H1 (cell line): Measurements from ENCODE around the gene MORC1. TPM values are rescaled to one million over a fixed set of nuclear protein-coding genes. Genes with fewer than 3 reads are reported as not detected.

Experiments used
- CTCF ChIA-PET: fragments of 300-600 bp; sonication (Branson Sonifier 250); formaldehyde crosslinking; loops from one replicate; lab custom pipeline; 2021; ENCODE audit not compliant: partially characterized antibody; lab: Charles Lee
- POLR2A ChIA-PET: fragments of 300-600 bp; sonication (Branson Sonifier 250); formaldehyde crosslinking; loops from one replicate; lab custom pipeline; 2021; ENCODE audit warnings: inconsistent platforms; ENCODE audit not compliant: partially characterized antibody; lab: Charles Lee
- DNase-seq, 2 experiments: peaks; one replicate each; pipeline versions ENCODE4 v3.0.0 to v3.0.0-alpha.2; 2010 to 2022; ENCODE audit warnings: low spot score in 2 of 2, low read depth in 1 of 2, mixed read lengths in 1 of 2
- FAIRE-seq: peaks from 2 replicates; lab custom pipeline; 2011; peaks lifted over from hg19 to GRCh38; lab: Jason Lieb, UNC
- H2AFZ ChIP-seq: 2 replicates; pipeline ENCODE4 v1.8.1; 2012; ENCODE audit warnings: low read length, inconsistent platforms
- H2AK5ac ChIP-seq: 2 replicates; pipeline ENCODE4 v1.6.1; 2013; ENCODE audit warnings: low read depth, low read length
- H2BK120ac ChIP-seq: replicated peaks from 2 replicates; pipeline ENCODE3; 2013; ENCODE audit warnings: low read depth, low read length, inconsistent platforms
- H2BK12ac ChIP-seq: 2 replicates; pipeline ENCODE4 v1.6.1; 2013; ENCODE audit warnings: low read depth, low read length
- H2BK15ac ChIP-seq: 2 replicates; pipeline ENCODE4 v1.6.1; 2013; ENCODE audit warnings: low read length
- H2BK20ac ChIP-seq: 2 replicates; pipeline ENCODE4 v1.6.1; 2013; ENCODE audit warnings: low read length
- H2BK5ac ChIP-seq: 2 replicates; pipeline ENCODE4 v1.6.1; 2013; ENCODE audit warnings: low read depth, low read length
- H3K14ac ChIP-seq: 2 replicates; pipeline ENCODE4 v1.6.1; 2013; ENCODE audit warnings: inconsistent platforms; ENCODE audit not compliant: insufficient read length
- H3K18ac ChIP-seq: 2 replicates; pipeline ENCODE4 v1.6.1; 2013; ENCODE audit warnings: low read length; ENCODE audit errors: extremely low read depth
- H3K23ac ChIP-seq: 2 replicates; pipeline ENCODE4 v1.6.1; 2013; ENCODE audit warnings: inconsistent platforms; ENCODE audit not compliant: insufficient read length
- H3K23me2 ChIP-seq: 2 replicates; pipeline ENCODE4 v1.6.1; 2013; ENCODE audit warnings: low read depth, low read length
- H3K27ac ChIP-seq: 2 replicates; pipeline ENCODE4 v1.6.1; 2011; ENCODE audit warnings: low read depth, low read length, inconsistent platforms
- H3K27me3 ChIP-seq, 4 experiments: replicated peaks in 1 of 4; 1 replicate in 1 of 4; 2 replicates in 3 of 4; pipeline versions ENCODE4 v1.6.1 to v1.8.1; 2011 to 2013; ENCODE audit warnings: low read length in 3 of 4, mild to moderate bottlenecking in 3 of 4, inconsistent platforms in 2 of 4, mixed read lengths in 2 of 4, moderate library complexity in 1 of 4; ENCODE audit not compliant: control insufficient read depth in 3 of 4, insufficient read depth in 3 of 4; ENCODE audit errors: extremely low read depth in 1 of 4
- H3K36me3 ChIP-seq, 4 experiments: 2 replicates each; pipeline versions ENCODE4 v1.6.1 to v1.8.1; 2011 to 2013; ENCODE audit warnings: mild to moderate bottlenecking in 4 of 4, low read length in 3 of 4, moderate library complexity in 2 of 4, control low read depth in 1 of 4, inconsistent platforms in 1 of 4; ENCODE audit not compliant: insufficient read depth in 4 of 4, control insufficient read depth in 2 of 4
- H3K4ac ChIP-seq: replicated peaks from 2 replicates; pipeline ENCODE3; 2013; ENCODE audit warnings: low read length, low read depth, mixed read lengths, inconsistent platforms; ENCODE audit not compliant: insufficient read length
- H3K4me1 ChIP-seq, 4 experiments: replicated peaks in 1 of 4; 1 replicate in 1 of 4; 2 replicates in 3 of 4; pipeline versions ENCODE4 v1.6.1 to v1.8.1; 2011 to 2013; ENCODE audit warnings: low read length in 3 of 4, inconsistent platforms in 2 of 4, mixed read lengths in 1 of 4; ENCODE audit not compliant: insufficient read depth in 4 of 4, control insufficient read depth in 3 of 4
- H3K4me2 ChIP-seq, 2 experiments: 2 replicates each; pipeline versions ENCODE4 v1.6.1 to v1.8.1; 2011 to 2013; ENCODE audit warnings: low read depth in 2 of 2, low read length in 2 of 2, control low read depth in 1 of 2, inconsistent platforms in 1 of 2, mild to moderate bottlenecking in 1 of 2; ENCODE audit not compliant: insufficient read depth in 1 of 2
- H3K4me3 ChIP-seq, 4 experiments: fragments of 200-600, 300-600 bp in 1 of 4; sonication (generic), shearing (Covaris generic), sonication (Bioruptor Twin) in 1 of 4; 2 replicates each; pipeline versions ENCODE4 v1.5.1 to v1.8.1; 2011 to 2016; ENCODE audit warnings: low read length in 4 of 4, low read depth in 3 of 4, control low read depth in 2 of 4, inconsistent platforms in 2 of 4, mild to moderate bottlenecking in 2 of 4, mixed read lengths in 1 of 4, moderate library complexity in 1 of 4; ENCODE audit not compliant: insufficient read depth in 2 of 4; ENCODE audit errors: extremely low read depth in 1 of 4
- H3K56ac ChIP-seq: replicated peaks from 2 replicates; pipeline ENCODE3; 2013; ENCODE audit warnings: low read depth, mild to moderate bottlenecking, mixed read lengths, low read length, inconsistent platforms; ENCODE audit not compliant: insufficient read length
- H3K79me1 ChIP-seq: 2 replicates; pipeline ENCODE4 v1.6.1; 2013; ENCODE audit warnings: low read depth, low read length, control low read depth
- H3K79me2 ChIP-seq, 2 experiments: 2 replicates each; pipeline versions ENCODE4 v1.6.1 to v1.8.1; 2012 to 2013; ENCODE audit warnings: low read length in 2 of 2, mild to moderate bottlenecking in 2 of 2, inconsistent platforms in 1 of 2; ENCODE audit not compliant: insufficient read depth in 2 of 2, control insufficient read depth in 1 of 2
- H3K9ac ChIP-seq, 4 experiments: replicated peaks in 1 of 4; 1 replicate in 1 of 4; 2 replicates in 3 of 4; pipeline versions ENCODE4 v1.6.1 to v1.8.1; 2011 to 2013; ENCODE audit warnings: low read depth in 3 of 4, low read length in 3 of 4, control low read depth in 2 of 4, mild to moderate bottlenecking in 2 of 4, moderate library complexity in 2 of 4, inconsistent platforms in 1 of 4; ENCODE audit errors: extremely low read depth in 1 of 4
- H3K9me3 ChIP-seq, 2 experiments: 2 replicates each; pipeline versions ENCODE4 v1.6.1 to v1.8.1; 2012 to 2013; ENCODE audit warnings: mild to moderate bottlenecking in 2 of 2, moderate library complexity in 2 of 2, control low read depth in 1 of 2, inconsistent platforms in 1 of 2, low read depth in 1 of 2, low read length in 1 of 2, mixed read lengths in 1 of 2; ENCODE audit not compliant: insufficient read depth in 2 of 2
- H4K20me1 ChIP-seq, 2 experiments: replicated peaks in 1 of 2; 2 replicates each; pipeline versions ENCODE3 to v1.8.1; 2011 to 2013; ENCODE audit warnings: inconsistent platforms in 2 of 2, low read length in 2 of 2, mild to moderate bottlenecking in 1 of 2; ENCODE audit not compliant: insufficient read depth in 2 of 2, control insufficient read depth in 1 of 2
- H4K5ac ChIP-seq: 2 replicates; pipeline ENCODE4 v1.6.1; 2013; ENCODE audit warnings: low read length, low read depth, mixed read lengths, inconsistent platforms; ENCODE audit not compliant: insufficient read length
- H4K8ac ChIP-seq: 2 replicates; pipeline ENCODE4 v1.8.0; 2013; ENCODE audit warnings: mild to moderate bottlenecking, moderate library complexity, low read length, inconsistent platforms; ENCODE audit not compliant: insufficient read depth; ENCODE audit errors: extremely low read depth
- H4K91ac ChIP-seq: replicated peaks from 2 replicates; pipeline ENCODE3; 2013; ENCODE audit warnings: low read length, mixed read lengths, inconsistent platforms; ENCODE audit not compliant: insufficient read length
- HDAC2 ChIP-seq, 2 experiments: fragments of 300-600 bp in 1 of 2; sonication (generic) in 1 of 2; IDR thresholded peaks; 2 replicates each; pipeline ENCODE4 v1.6.1; 2011 to 2012; ENCODE audit warnings: low read depth in 2 of 2, low read length in 2 of 2, mild to moderate bottlenecking in 2 of 2, moderate library complexity in 2 of 2, borderline replicate concordance in 1 of 2, inconsistent platforms in 1 of 2
- SAP30 ChIP-seq: fragments of 300-600 bp; sonication (generic); IDR thresholded peaks from 2 replicates; pipeline ENCODE4 v1.7.1; 2012; ENCODE audit warnings: low read length, moderate library complexity, mild to moderate bottlenecking, inconsistent platforms; ENCODE audit not compliant: insufficient read depth, insufficient replicate concordance
- whole genome bisulfite sequencing, 2 experiments: shearing (Covaris generic) in 1 of 2; methylation state at CpG; one replicate each; pipeline versions ENCODE4 v1.1.6 to v1.1.7; 2013 to 2015; ENCODE audit warnings: low lambda C conversion rate in 2 of 2, mixed read lengths in 2 of 2, inconsistent platforms in 1 of 2, low coverage in 1 of 2, missing lambda C conversion rate in 1 of 2; ENCODE audit not compliant: insufficient replicate concordance in 2 of 2, insufficient coverage in 1 of 2, insufficient read length in 1 of 2; ENCODE audit errors: extremely low coverage in 1 of 2, missing lambda C conversion rate in 1 of 2; 5-methylcytosine and 5-hydroxymethylcytosine counted together
- polyA plus RNA-seq, 7 experiments: library from polyadenylated mRNA; depleted of rRNA in 3 of 7; stranded (reverse) in 5 of 7; unstranded in 2 of 7; fragments of >200 nt in 5 of 7; fragments of 200-250 nt in 2 of 7; gene quantifications; 1 replicate in 5 of 7; 2 replicates in 1 of 7; 4 replicates in 1 of 7; pipeline versions ENCODE4 v1.2.1 to v1.2.3, GENCODE V29; 2011 to 2013; ENCODE audit warnings: missing spikeins in 2 of 7, mixed read lengths in 2 of 7
- total RNA-seq: library from RNA; stranded (reverse); fragmentation: NEBNext Ultra II Directional; extraction: Animal tissue kit (Norgen Biotek cat#: 25700); gene quantifications from 2 replicates; pipeline ENCODE4 v1.2.1, GENCODE V29; 2021

Gene MORC1
- total and polyA plus RNA-seq, 2 of the 8 experiments (the other 6 are each of a cell fraction or from before 2014, with no cell fraction given): not detected

DNA sequence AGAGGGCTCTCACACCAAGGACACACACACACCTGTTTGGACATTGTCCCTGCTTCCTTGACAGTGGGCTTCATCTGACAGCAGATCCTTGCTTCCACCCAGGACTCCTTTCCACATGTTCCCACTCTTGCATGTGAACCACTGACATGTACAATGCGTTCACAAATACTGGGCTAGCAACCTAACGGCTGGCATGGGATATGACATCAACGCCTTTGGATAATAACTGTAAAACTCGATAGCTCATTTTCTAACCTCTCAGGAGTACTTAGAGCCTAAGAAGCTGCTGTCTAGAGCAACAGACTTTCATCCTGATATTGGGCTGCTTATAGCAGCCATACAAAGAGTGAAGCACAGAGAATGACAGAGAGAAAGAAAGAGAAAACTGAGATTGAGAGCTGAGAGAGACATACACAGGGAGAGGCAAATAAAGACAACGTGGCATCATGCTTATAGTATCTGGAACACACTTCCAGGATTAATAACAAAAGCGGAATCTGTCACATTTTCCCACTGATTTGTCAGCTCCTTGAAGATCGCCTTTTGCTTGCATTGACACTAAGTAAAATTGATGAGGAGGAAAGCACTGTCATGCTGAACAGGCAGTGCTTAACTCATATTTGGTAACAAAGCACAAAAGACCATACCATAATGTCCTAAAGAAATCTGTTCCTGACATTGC is 166.0 kb downstream of the MORC1 start:
- DNase-seq (no peak), FAIRE-seq (no peak)
- H2AK5ac ChIP-seq: no peak overlapping the region
- H3K27me3 ChIP-seq: no peaks in the 10 kb centered on the region
- no peak for TF ChIP-seq SAP30
- TF ChIP-seq HDAC2 (IDR thresholded peaks at IDR 0.05; ENCODE audit: borderline replicate concordance in 1 of 2, low read depth in 2 of 2, low read length in 2 of 2): no peak
- H4K8ac ChIP-seq: no peak overlapping the region
- no peaks in the 10 kb centered on the region for H3K23me2 ChIP-seq
- H3K27ac ChIP-seq: no peak overlapping the region
- no peak overlapping the region for H2BK5ac ChIP-seq
- no peak overlapping the region for H3K14ac ChIP-seq
- POLR2A ChIA-PET: no interaction called here
- H3K23ac ChIP-seq: no peak overlapping the region
- no peak overlapping the region for H3K56ac ChIP-seq
- no peak overlapping the region for H2BK15ac ChIP-seq
- H4K5ac ChIP-seq: no peak overlapping the region
- H4K91ac ChIP-seq: no peak overlapping the region
- H2BK20ac ChIP-seq: no peak overlapping the region
- no peaks in the 10 kb centered on the region for H4K20me1 ChIP-seq
- no peaks in the 10 kb centered on the region for H3K79me2 ChIP-seq
- 91% methylated on average over 7 of the region's 7 CpGs; no CpG with 5 or more reads in 1 of the 2 experiments for WGBS, 2 experiments
- no peaks in the 10 kb centered on the region for H3K36me3 ChIP-seq
- no peak overlapping the region for H3K18ac ChIP-seq
- no peaks in the 10 kb centered on the region for H3K9me3 ChIP-seq
- no peaks in the 10 kb centered on the region for H3K4me1 ChIP-seq
- H2BK12ac ChIP-seq: no peak overlapping the region
- H3K4me3 ChIP-seq: no peak overlapping the region
- H3K79me1 ChIP-seq: no peaks in the 10 kb centered on the region
- CTCF ChIA-PET: interaction anchor here (0.6 kb wide), 1 partner anchor 499 kb away, joined by 3 read pairs; no protein-coding TSS in a partner anchor
- no peak overlapping the region for H3K9ac ChIP-seq
- no peak overlapping the region for H3K4me2 ChIP-seq
- no peak overlapping the region for H2BK120ac ChIP-seq
- H2AFZ ChIP-seq: no peak overlapping the region
- no peak overlapping the region for H3K4ac ChIP-seq
